GM12878 (cell line): ENCODE data around the gene CLRN3.

Experiments
- HDAC2 ChIP-seq: fragments of 200-600 bp; sonication (generic); IDR thresholded peaks from 2 replicates; pipeline ENCODE4 v1.6.1; 2017
- NFYA ChIP-seq: IDR thresholded peaks from 2 replicates; pipeline ENCODE4 v1.6.1; 2011; ENCODE audit warnings: low read depth, mild to moderate bottlenecking, low read length, improper control_type of control experiment, borderline replicate concordance
- NFYB ChIP-seq: IDR thresholded peaks from 2 replicates; pipeline ENCODE4 v1.6.1; 2011; ENCODE audit warnings: low read depth, mild to moderate bottlenecking, low read length, improper control_type of control experiment, moderate library complexity; ENCODE audit not compliant: insufficient read depth
- POLR2A ChIP-seq: IDR thresholded peaks from 2 replicates; pipeline ENCODE4 v1.6.1; 2011; ENCODE audit warnings: low read depth, mild to moderate bottlenecking, low read length
- RAD21 ChIP-seq: IDR thresholded peaks from 2 replicates; pipeline ENCODE4 v1.6.1; 2011; ENCODE audit warnings: mild to moderate bottlenecking, low read depth, low read length, moderate library complexity; ENCODE audit not compliant: insufficient read depth
- TBL1XR1 ChIP-seq: IDR thresholded peaks from 2 replicates; pipeline ENCODE4 v1.6.1; 2012; ENCODE audit warnings: low read depth, low read length, improper control_type of control experiment
- TF ChIP-seq, protein P1 (sequence below): IDR thresholded peaks from 2 replicates; pipeline ENCODE4 v1.6.1; 2011; ENCODE audit warnings: mild to moderate bottlenecking, low read depth, low read length, moderate library complexity; ENCODE audit not compliant: insufficient replicate concordance
- TF ChIP-seq, protein P2 (sequence below), 3 experiments: IDR thresholded peaks in 2 of 3; conservative IDR thresholded peaks in 1 of 3; 2 replicates each; pipeline ENCODE4 v1.5.1; 2011; ENCODE audit warnings: low read depth in 3 of 3, low read length in 3 of 3, mild to moderate bottlenecking in 3 of 3, control low read depth in 2 of 3, moderate library complexity in 2 of 3, inconsistent platforms in 1 of 3, mixed read lengths in 1 of 3; ENCODE audit not compliant: control insufficient read depth in 2 of 3, insufficient read depth in 1 of 3; ENCODE audit errors: extremely low read depth in 1 of 3
- TF ChIP-seq, protein P3 (sequence below): fragments of 450-650 bp; IDR thresholded peaks from 2 replicates; pipeline ENCODE4 v1.6.1; 2016; ENCODE audit warnings: mild to moderate bottlenecking

DNA sequence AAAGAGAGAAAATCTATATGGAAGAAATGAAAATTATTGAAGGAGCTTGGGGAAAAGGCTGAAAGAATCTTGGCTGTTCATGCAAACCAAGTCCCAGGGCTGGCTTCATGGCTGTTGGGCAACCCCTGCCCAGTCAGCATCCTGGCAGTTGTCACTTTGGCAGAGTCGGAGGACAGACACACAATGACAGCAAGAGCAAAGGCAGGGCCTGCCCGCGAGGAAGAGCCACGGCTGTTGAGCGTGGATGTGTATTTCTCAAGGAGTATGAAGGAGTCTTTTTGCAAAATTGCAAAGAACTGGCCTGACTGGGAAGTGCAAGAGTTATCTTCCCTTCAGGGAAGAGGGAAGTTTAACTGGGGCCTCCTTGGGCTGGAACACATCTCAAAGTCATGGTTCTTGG, 25.8 kb upstream of the CLRN3 start:
- TF ChIP-seq RAD21 (no peak), NFYB (no peak), POLR2A (no peak), NFYA (no peak), HDAC2 (no peak), TBL1XR1 (no peak)
- TF ChIP-seq, protein P1, sequence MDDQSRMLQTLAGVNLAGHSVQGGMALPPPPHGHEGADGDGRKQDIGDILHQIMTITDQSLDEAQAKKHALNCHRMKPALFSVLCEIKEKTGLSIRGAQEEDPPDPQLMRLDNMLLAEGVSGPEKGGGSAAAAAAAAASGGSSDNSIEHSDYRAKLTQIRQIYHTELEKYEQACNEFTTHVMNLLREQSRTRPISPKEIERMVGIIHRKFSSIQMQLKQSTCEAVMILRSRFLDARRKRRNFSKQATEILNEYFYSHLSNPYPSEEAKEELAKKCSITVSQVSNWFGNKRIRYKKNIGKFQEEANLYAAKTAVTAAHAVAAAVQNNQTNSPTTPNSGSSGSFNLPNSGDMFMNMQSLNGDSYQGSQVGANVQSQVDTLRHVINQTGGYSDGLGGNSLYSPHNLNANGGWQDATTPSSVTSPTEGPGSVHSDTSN: no peak
- TF ChIP-seq, protein P2, sequence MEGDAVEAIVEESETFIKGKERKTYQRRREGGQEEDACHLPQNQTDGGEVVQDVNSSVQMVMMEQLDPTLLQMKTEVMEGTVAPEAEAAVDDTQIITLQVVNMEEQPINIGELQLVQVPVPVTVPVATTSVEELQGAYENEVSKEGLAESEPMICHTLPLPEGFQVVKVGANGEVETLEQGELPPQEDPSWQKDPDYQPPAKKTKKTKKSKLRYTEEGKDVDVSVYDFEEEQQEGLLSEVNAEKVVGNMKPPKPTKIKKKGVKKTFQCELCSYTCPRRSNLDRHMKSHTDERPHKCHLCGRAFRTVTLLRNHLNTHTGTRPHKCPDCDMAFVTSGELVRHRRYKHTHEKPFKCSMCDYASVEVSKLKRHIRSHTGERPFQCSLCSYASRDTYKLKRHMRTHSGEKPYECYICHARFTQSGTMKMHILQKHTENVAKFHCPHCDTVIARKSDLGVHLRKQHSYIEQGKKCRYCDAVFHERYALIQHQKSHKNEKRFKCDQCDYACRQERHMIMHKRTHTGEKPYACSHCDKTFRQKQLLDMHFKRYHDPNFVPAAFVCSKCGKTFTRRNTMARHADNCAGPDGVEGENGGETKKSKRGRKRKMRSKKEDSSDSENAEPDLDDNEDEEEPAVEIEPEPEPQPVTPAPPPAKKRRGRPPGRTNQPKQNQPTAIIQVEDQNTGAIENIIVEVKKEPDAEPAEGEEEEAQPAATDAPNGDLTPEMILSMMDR (IDR thresholded peaks at IDR 0.05 in 2 of 3, conservative IDR thresholded peaks at IDR 0.05 in 1 of 3; ENCODE audit: control insufficient read depth in 2 of 3, extremely low read depth in 1 of 3, insufficient read depth in 1 of 3, low read depth in 3 of 3, low read length in 3 of 3): no peak
- TF ChIP-seq, protein P3, sequence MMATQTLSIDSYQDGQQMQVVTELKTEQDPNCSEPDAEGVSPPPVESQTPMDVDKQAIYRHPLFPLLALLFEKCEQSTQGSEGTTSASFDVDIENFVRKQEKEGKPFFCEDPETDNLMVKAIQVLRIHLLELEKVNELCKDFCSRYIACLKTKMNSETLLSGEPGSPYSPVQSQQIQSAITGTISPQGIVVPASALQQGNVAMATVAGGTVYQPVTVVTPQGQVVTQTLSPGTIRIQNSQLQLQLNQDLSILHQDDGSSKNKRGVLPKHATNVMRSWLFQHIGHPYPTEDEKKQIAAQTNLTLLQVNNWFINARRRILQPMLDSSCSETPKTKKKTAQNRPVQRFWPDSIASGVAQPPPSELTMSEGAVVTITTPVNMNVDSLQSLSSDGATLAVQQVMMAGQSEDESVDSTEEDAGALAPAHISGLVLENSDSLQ: no peak
